ENCODE measurements around the gene ZNF467. TPM values are rescaled to one million over a fixed set of nuclear protein-coding genes. Genes with fewer than 3 reads are reported as not detected.

Gene ZNF467
- total RNA-seq, 1 experiment from 2014 or later, result 3.5 TPM

- BruUV-seq (replicated peaks), result no TSS peak
- H3K4me3 ChIP-seq (ENCODE audit: low read depth, low read length, poor library complexity, severe bottlenecking), result no peak overlapping the region
- H3K27ac ChIP-seq (ENCODE audit: low read depth, low read length, poor library complexity, severe bottlenecking), result no peak overlapping the region
- TF ChIP-seq, protein P1, sequence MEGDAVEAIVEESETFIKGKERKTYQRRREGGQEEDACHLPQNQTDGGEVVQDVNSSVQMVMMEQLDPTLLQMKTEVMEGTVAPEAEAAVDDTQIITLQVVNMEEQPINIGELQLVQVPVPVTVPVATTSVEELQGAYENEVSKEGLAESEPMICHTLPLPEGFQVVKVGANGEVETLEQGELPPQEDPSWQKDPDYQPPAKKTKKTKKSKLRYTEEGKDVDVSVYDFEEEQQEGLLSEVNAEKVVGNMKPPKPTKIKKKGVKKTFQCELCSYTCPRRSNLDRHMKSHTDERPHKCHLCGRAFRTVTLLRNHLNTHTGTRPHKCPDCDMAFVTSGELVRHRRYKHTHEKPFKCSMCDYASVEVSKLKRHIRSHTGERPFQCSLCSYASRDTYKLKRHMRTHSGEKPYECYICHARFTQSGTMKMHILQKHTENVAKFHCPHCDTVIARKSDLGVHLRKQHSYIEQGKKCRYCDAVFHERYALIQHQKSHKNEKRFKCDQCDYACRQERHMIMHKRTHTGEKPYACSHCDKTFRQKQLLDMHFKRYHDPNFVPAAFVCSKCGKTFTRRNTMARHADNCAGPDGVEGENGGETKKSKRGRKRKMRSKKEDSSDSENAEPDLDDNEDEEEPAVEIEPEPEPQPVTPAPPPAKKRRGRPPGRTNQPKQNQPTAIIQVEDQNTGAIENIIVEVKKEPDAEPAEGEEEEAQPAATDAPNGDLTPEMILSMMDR (conservative IDR thresholded peaks at IDR 0.05; ENCODE audit: low read depth, low read length), result no peak
- no peak for TF ChIP-seq EZH2 (IDR thresholded peaks at IDR 0.05; ENCODE audit: borderline replicate concordance, low read depth, low read length, poor library complexity, severe bottlenecking)
- no peak for DNase-seq (ENCODE audit: low spot score)
- H3K4me1 ChIP-seq (ENCODE audit: insufficient read depth, low read length, poor library complexity, severe bottlenecking), result peaks cover 12% of the 10 kb centered on the region
- H3K27me3 ChIP-seq (replicated peaks; ENCODE audit: insufficient read depth, low read depth, low read length, poor library complexity), result no peaks in the 10 kb centered on the region
- no peaks in the 10 kb centered on the region for H3K9me3 ChIP-seq (ENCODE audit: low read depth, low read length, poor library complexity, severe bottlenecking)
- POLR2A ChIA-PET (ENCODE audit: low non-redundant PET), result no interaction called here
- CTCF ChIA-PET, result no interaction called here
- no peaks in the 10 kb centered on the region for H3K36me3 ChIP-seq (ENCODE audit: insufficient read depth, low read length, poor library complexity, severe bottlenecking)
- intact Hi-C loops (cut with micrococcal nuclease; ENCODE audit: unreplicated experiment), result no loop called here
Measured at GRCh38 chr7:149778327-149778637, 4.9 kb upstream of the ZNF467 start.

- CTCF ChIA-PET, result no interaction called here
- no TSS peak for BruUV-seq (replicated peaks)
- DNase-seq (ENCODE audit: low spot score), result no peak
- POLR2A ChIA-PET (ENCODE audit: low non-redundant PET), result no interaction called here
- no peaks in the 10 kb centered on the region for H3K9me3 ChIP-seq (ENCODE audit: low read depth, low read length, poor library complexity, severe bottlenecking)
- no peaks in the 10 kb centered on the region for H3K27me3 ChIP-seq (replicated peaks; ENCODE audit: insufficient read depth, low read depth, low read length, poor library complexity)
- intact Hi-C loops (cut with micrococcal nuclease; ENCODE audit: unreplicated experiment), result no loop called here
- H3K4me1 ChIP-seq (ENCODE audit: insufficient read depth, low read length, poor library complexity, severe bottlenecking), result peaks cover 10% of the 10 kb centered on the region
- H3K36me3 ChIP-seq (ENCODE audit: insufficient read depth, low read length, poor library complexity, severe bottlenecking), result no peaks in the 10 kb centered on the region
- TF ChIP-seq, protein P1 (conservative IDR thresholded peaks at IDR 0.05; ENCODE audit: low read depth, low read length), result no peak
- TF ChIP-seq EZH2 (IDR thresholded peaks at IDR 0.05; ENCODE audit: borderline replicate concordance, low read depth, low read length, poor library complexity, severe bottlenecking), result no peak
- no peak overlapping the region for H3K4me3 ChIP-seq (ENCODE audit: low read depth, low read length, poor library complexity, severe bottlenecking)
- no peak overlapping the region for H3K27ac ChIP-seq (ENCODE audit: low read depth, low read length, poor library complexity, severe bottlenecking)
Measured at GRCh38 chr7:149777551-149778326, 4.4 kb upstream of the ZNF467 start.

- TF ChIP-seq EZH2 (IDR thresholded peaks at IDR 0.05; ENCODE audit: borderline replicate concordance, low read depth, low read length, poor library complexity, severe bottlenecking), result no peak
- TF ChIP-seq, protein P1 (conservative IDR thresholded peaks at IDR 0.05; ENCODE audit: low read depth, low read length), result no peak
- intact Hi-C loops (cut with micrococcal nuclease; ENCODE audit: unreplicated experiment), result no loop called here
- POLR2A ChIA-PET (ENCODE audit: low non-redundant PET), result no interaction called here
Measured at GRCh38 chr7:149776848-149777407, 3.5 kb upstream of the ZNF467 start.

More at GRCh38 chr7:149776848-149777407, 3.5 kb upstream of the ZNF467 start:
- H3K27me3 ChIP-seq (replicated peaks; ENCODE audit: insufficient read depth, low read depth, low read length, poor library complexity), result no peaks in the 10 kb centered on the region
- no TSS peak for BruUV-seq (replicated peaks)
- DNase-seq (ENCODE audit: low spot score), result no peak
- H3K36me3 ChIP-seq (ENCODE audit: insufficient read depth, low read length, poor library complexity, severe bottlenecking), result no peaks in the 10 kb centered on the region
- peaks cover 10% of the 10 kb centered on the region for H3K4me1 ChIP-seq (ENCODE audit: insufficient read depth, low read length, poor library complexity, severe bottlenecking)
- H3K27ac ChIP-seq (ENCODE audit: low read depth, low read length, poor library complexity, severe bottlenecking), result no peak overlapping the region
- H3K9me3 ChIP-seq (ENCODE audit: low read depth, low read length, poor library complexity, severe bottlenecking), result no peaks in the 10 kb centered on the region
- CTCF ChIA-PET, result no interaction called here
- no peak overlapping the region for H3K4me3 ChIP-seq (ENCODE audit: low read depth, low read length, poor library complexity, severe bottlenecking)
